Suprapubic skin (tissue), 4 donors: ENCODE measurements around the gene CXCR3. TPM values are rescaled to one million over a fixed set of nuclear protein-coding genes. Genes with fewer than 3 reads are reported as not detected.

Experiments used
- DNase-seq, 2 donors: peaks; one replicate each; pipeline ENCODE4 v3.0.0-alpha.2; 2019; ENCODE audit warnings: low spot score in 2 of 2
- H3K27ac ChIP-seq: fragments of 200-600 bp; sonication (generic); one replicate; pipeline ENCODE4 v1.5.1; 2019
- H3K27me3 ChIP-seq: fragments of 200-600 bp; sonication (generic); one replicate; pipeline ENCODE4 v1.5.1; 2019
- H3K36me3 ChIP-seq: fragments of 200-600 bp; sonication (generic); one replicate; pipeline ENCODE4 v1.5.1; 2019
- H3K4me1 ChIP-seq: fragments of 200-600 bp; sonication (generic); one replicate; pipeline ENCODE4 v1.5.1; 2019
- H3K4me3 ChIP-seq: fragments of 200-600 bp; sonication (generic); one replicate; pipeline ENCODE4 v1.5.1; 2019; ENCODE audit warnings: mild to moderate bottlenecking
- H3K9me3 ChIP-seq: fragments of 200-600 bp; sonication (generic); one replicate; pipeline ENCODE4 v1.5.1; 2019
- EP300 ChIP-seq: sonication (generic); formaldehyde crosslinking; IDR thresholded peaks from one replicate; pipeline ENCODE4 v1.6.1; 2017; ENCODE audit warnings: antibody characterized with exemption
- POLR2A ChIP-seq, 2 donors: fragments of 450-650 bp; IDR thresholded peaks; one replicate each; pipeline ENCODE4 v1.6.1; 2017; ENCODE audit warnings: antibody characterized with exemption in 2 of 2, mild to moderate bottlenecking in 2 of 2, moderate library complexity in 2 of 2
- POLR2AphosphoS5 ChIP-seq, 3 donors: sonication (generic); formaldehyde crosslinking; IDR thresholded peaks; one replicate each; pipeline ENCODE4 v1.6.1; 2017; ENCODE audit warnings: antibody characterized with exemption in 3 of 3
- WGBS: methylation state at CpG from one replicate; pipeline ENCODE4 v1.1.5; 2018; 5-methylcytosine and 5-hydroxymethylcytosine counted together
- total RNA-seq, 4 donors: library from RNA; depleted of rRNA; stranded (reverse); fragments of >200 nt; gene quantifications; one replicate each; pipeline ENCODE4 v1.1.0, GENCODE V29; 2016
- TF ChIP-seq, protein P1 (sequence below), 2 donors: fragments of 200-600 bp in 1 of 2; fragments of 450-650 bp in 1 of 2; sonication (generic) in 1 of 2; IDR thresholded peaks; one replicate each; pipeline ENCODE4 v1.5.1; 2016 to 2019; ENCODE audit warnings: antibody characterized with exemption in 2 of 2, mild to moderate bottlenecking in 1 of 2, moderate library complexity in 1 of 2

CXCR3 gene
- total RNA-seq, 4 donors from 2014 or later, result 0.29 to 0.30 TPM; not detected in 2

DNA sequence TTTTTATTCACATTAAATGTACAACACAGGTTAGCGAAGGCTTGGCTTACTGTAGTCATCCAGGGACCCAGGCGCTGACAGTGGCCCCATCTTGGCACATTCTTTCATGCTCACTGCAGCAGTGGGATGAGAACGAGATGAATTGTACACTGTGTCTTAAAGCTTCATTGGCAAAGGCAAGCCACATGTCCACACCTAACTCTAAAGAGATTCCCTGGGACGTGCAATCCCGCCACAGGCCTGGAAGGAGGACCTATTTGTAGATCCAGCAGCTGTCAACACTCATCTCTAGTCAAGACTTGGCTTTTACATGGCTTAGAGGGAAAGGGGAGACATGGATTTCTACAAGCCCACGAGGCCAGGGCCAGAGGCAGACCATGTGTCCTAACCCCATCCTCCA is 16.1 kb upstream of the CXCR3 start:
- no peak for TF ChIP-seq POLR2A (IDR thresholded peaks at IDR 0.05)
- no peak for TF ChIP-seq POLR2AphosphoS5 (IDR thresholded peaks at IDR 0.05)
- Histone ChIP-seq H3K4me1 (no peaks in the 10 kb centered on the region), H3K9me3 (no peaks in the 10 kb centered on the region), H3K27ac (no peak overlapping the region), H3K36me3 (no peaks in the 10 kb centered on the region), H3K27me3 (no peaks in the 10 kb centered on the region), H3K4me3 (no peak overlapping the region)
- no peak for DNase-seq
- 83% methylated on average over 6 of the region's 6 CpGs for WGBS

DNA sequence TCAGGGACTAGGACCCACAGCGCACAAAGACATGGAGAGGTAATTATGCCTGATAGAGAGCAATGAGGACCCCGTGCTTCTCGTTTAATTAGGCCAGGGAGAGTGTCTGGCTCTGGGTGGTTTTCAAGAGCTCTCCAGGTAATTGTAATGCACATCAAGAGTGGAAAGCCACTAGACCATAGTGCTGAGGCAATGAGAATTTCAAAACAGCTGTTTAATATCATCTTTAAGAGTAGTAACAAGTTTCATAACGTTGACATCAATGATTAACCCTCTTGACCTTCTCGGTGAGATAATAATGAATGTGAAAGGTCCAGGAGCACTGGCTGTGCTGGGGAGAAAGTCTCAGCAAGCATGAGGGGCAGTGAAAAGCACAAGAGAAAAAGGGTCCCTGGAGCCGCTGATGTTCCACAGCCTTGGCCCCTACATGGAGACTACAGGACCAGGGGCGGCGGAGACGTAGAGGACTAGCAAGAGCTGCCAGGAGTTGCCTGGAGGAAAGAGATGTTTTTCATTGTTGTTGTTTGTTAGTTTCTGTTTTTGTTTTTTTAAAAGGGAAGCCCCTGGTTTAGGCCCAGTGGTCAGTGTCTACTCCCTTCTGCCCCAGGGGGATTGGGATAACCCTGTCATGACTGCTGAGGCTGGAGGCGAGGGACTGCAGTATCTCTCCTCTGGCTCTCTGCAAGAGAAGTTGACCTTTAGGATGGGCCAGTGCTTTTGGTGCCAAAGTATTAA is 14.8 kb upstream of the CXCR3 start:
- TF ChIP-seq POLR2AphosphoS5 (IDR thresholded peaks at IDR 0.05) (no peak), EP300 (no peak), POLR2A (IDR thresholded peaks at IDR 0.05) (no peak)
- TF ChIP-seq, protein P1, sequence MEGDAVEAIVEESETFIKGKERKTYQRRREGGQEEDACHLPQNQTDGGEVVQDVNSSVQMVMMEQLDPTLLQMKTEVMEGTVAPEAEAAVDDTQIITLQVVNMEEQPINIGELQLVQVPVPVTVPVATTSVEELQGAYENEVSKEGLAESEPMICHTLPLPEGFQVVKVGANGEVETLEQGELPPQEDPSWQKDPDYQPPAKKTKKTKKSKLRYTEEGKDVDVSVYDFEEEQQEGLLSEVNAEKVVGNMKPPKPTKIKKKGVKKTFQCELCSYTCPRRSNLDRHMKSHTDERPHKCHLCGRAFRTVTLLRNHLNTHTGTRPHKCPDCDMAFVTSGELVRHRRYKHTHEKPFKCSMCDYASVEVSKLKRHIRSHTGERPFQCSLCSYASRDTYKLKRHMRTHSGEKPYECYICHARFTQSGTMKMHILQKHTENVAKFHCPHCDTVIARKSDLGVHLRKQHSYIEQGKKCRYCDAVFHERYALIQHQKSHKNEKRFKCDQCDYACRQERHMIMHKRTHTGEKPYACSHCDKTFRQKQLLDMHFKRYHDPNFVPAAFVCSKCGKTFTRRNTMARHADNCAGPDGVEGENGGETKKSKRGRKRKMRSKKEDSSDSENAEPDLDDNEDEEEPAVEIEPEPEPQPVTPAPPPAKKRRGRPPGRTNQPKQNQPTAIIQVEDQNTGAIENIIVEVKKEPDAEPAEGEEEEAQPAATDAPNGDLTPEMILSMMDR (IDR thresholded peaks at IDR 0.05), result no peak
- Histone ChIP-seq H3K36me3 (no peaks in the 10 kb centered on the region), H3K9me3 (no peaks in the 10 kb centered on the region), H3K27me3 (no peaks in the 10 kb centered on the region), H3K27ac (no peak overlapping the region), H3K4me3 (no peak overlapping the region), H3K4me1 (no peaks in the 10 kb centered on the region)
- 84% methylated on average over 10 of the region's 10 CpGs for WGBS
- no peak for DNase-seq

DNA sequence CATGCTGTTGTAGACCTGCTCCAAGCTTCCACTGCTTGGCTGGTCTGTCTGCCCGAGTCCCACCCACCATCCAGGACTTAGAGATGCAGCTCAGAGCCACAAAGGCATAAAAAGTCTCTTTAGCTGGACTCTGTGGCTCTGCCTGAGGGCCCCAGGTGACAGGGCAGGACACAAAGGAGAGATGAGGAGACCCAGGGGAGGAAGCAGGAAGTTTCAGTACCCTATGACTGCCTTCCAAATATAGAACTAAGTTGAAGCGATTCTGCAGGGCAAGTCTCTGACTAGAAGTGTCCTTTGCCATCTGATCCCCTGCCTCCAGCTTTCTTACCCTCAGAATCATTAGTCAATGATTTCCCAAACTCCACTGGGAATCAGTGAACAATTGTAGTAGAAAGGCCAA is 11.2 kb upstream of the CXCR3 start:
- 90% methylated on average over 2 of the region's 2 CpGs for WGBS
- H3K4me3 ChIP-seq, result no peak overlapping the region
- H3K36me3 ChIP-seq, result no peaks in the 10 kb centered on the region
- TF ChIP-seq POLR2A (IDR thresholded peaks at IDR 0.05), result no peak
- H3K9me3 ChIP-seq, result no peaks in the 10 kb centered on the region
- no peak overlapping the region for H3K27ac ChIP-seq
- H3K4me1 ChIP-seq, result no peaks in the 10 kb centered on the region
- H3K27me3 ChIP-seq, result no peaks in the 10 kb centered on the region
- no peak for DNase-seq

DNA sequence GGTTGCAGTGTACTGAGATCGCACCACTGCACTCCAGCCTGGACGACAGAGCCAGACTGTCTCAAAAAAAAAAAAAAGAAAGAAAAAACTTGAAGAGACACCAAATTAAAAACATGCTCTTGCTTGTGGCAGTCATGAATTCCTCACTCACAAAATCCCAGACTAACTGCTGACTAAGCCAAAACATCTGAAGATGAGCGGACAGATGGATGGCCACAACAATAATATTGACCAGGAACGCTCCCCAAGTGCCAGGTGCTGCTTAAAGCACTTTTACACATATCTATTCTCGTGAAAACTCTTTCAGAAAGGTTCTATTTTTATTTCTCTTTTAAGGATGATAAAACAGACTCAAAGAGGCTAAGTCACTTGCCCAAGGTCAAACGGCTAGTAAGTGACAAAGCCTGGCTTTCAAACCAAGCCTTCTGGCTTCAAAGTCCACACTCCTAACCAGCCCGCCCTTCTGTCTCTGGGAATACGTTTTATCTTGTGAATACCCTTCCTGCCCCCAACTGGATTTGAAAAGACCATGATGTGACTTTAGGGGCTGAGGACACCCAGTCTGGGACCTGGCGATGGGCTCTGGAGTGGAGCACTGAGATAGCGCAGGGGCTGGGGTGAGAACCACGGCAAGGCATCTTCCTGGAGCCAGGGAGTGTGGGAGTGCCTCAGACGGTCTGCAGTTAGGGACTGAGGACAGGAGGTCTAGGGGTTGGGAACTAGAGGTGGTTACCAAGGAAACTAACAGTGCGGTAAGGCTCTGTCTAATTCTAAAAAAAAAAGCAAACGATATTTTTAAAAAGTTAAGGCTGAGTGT is 9.5 kb upstream of the CXCR3 start:
- H3K27me3 ChIP-seq, result no peaks in the 10 kb centered on the region
- WGBS, result 71% methylated on average over 14 of the region's 14 CpGs
- no peak overlapping the region for H3K27ac ChIP-seq
- no peaks in the 10 kb centered on the region for H3K9me3 ChIP-seq
- H3K4me1 ChIP-seq, result peaks cover 7% of the 10 kb centered on the region
- no peaks in the 10 kb centered on the region for H3K36me3 ChIP-seq
- TF ChIP-seq EP300, result no peak
- TF ChIP-seq, protein P1 (IDR thresholded peaks at IDR 0.05), result no peak
- no peak overlapping the region for H3K4me3 ChIP-seq
- DNase-seq, result peak in 1 of 2 donors; percentile 28

DNA sequence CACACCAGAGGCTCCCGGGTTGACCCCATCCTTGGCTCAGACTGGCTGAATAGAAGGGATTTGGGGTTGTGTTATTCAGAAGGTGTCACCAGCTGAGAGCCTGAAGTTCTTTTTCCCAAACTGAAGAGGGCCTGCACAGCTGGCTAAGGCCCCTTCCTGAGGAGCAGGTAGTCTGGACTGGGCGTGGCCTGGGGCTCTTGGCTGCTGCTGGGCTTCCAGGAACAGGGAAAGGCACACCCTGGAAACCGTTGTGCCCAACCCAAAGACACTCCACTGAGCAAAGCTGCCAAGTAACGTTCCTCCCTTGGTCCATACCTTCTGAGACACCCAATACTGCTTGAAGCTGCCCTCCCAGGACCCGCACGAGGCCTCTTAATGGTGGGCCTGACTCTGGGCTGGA is 8.3 kb upstream of the CXCR3 start:
- no peaks in the 10 kb centered on the region for H3K36me3 ChIP-seq
- WGBS, result 72% methylated on average over 4 of the region's 6 CpGs
- DNase-seq, result no peak
- H3K9me3 ChIP-seq, result no peaks in the 10 kb centered on the region
- no peak overlapping the region for H3K4me3 ChIP-seq
- no peak overlapping the region for H3K27ac ChIP-seq
- TF ChIP-seq POLR2AphosphoS5 (IDR thresholded peaks at IDR 0.05), result no peak
- TF ChIP-seq EP300, result no peak
- TF ChIP-seq, protein P1 (IDR thresholded peaks at IDR 0.05), result no peak
- no peak for TF ChIP-seq POLR2A (IDR thresholded peaks at IDR 0.05)
- no peaks in the 10 kb centered on the region for H3K27me3 ChIP-seq
- H3K4me1 ChIP-seq, result peaks cover 13% of the 10 kb centered on the region

DNA sequence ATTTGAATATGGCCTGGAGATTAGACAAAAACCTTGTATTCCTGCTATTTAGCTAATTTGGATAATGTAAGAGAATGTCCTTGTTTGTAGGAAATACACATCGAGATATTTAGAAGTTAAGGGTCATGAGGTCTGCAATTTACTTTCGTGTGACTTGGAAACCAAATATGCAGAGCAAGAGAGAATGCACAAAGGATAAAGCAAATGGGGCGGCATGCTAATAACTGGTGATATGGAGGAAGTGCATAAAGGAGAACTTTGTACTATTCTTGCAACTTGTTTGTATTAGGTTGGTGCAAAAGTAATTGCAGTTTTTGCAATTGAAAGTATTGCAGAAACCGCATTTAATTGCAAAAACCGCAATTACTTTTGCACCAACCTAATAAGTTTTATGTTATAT is 7.2 kb upstream of the CXCR3 start:
- no peak for DNase-seq
- TF ChIP-seq POLR2AphosphoS5 (IDR thresholded peaks at IDR 0.05) (no peak), POLR2A (IDR thresholded peaks at IDR 0.05) (no peak), EP300 (no peak)
- TF ChIP-seq, protein P1 (IDR thresholded peaks at IDR 0.05), result no peak
- 88% methylated on average over 5 of the region's 5 CpGs for WGBS
- Histone ChIP-seq H3K4me3 (no peak overlapping the region), H3K27me3 (no peaks in the 10 kb centered on the region), H3K27ac (no peak overlapping the region), H3K36me3 (no peaks in the 10 kb centered on the region), H3K9me3 (no peaks in the 10 kb centered on the region), H3K4me1 (peaks cover 13% of the 10 kb centered on the region)
